Pancreas (tissue), 10 donors: ENCODE measurements around the gene TNS3. TPM values are rescaled to one million over a fixed set of nuclear protein-coding genes. Genes with fewer than 3 reads are reported as not detected.

ENCODE experiments used
- ATAC-seq, 4 donors: fragments of 200-7000 bp; cut with Tn5 transposase; one replicate each; pipeline versions ENCODE4 v1.8.0 to v1.9.1; 2020; ENCODE audit warnings: mild to moderate bottlenecking in 4 of 4, moderate library complexity in 4 of 4
- DNase-seq, 6 donors: peaks; one replicate each; pipeline ENCODE4 v3.0.0-alpha.2; 2020
- FAIRE-seq: peaks from 2 replicates; lab custom pipeline; 2012; peaks lifted over from hg19 to GRCh38; lab: Jason Lieb, UNC
- H3K27ac ChIP-seq, 4 donors: fragments of 200-600 bp; sonication (generic); 1 replicate in 3 of 4; 2 replicates in 1 of 4; pipeline versions ENCODE4 v1.5.0 to v1.8.0; 2020
- H3K27me3 ChIP-seq, 4 donors: fragments of 200-600 bp; one replicate each; pipeline ENCODE4 v1.8.0; 2021
- H3K36me3 ChIP-seq, 3 donors: fragments of 200-600 bp; sonication (generic) in 1 of 3; one replicate each; pipeline versions ENCODE4 v1.5.0 to v1.8.0; 2020 to 2021
- H3K4me1 ChIP-seq, 3 donors: fragments of 200-600 bp; one replicate each; pipeline ENCODE4 v1.8.0; 2021
- H3K4me3 ChIP-seq, 4 donors: fragments of 200-600 bp; sonication (generic) in 2 of 4; one replicate each; pipeline versions ENCODE4 v1.5.0 to v1.8.0; 2020 to 2021
- H3K9me3 ChIP-seq, 4 donors: fragments of 200-600 bp; one replicate each; pipeline ENCODE4 v1.8.0; 2021
- WGBS, 2 donors: extraction: QIAGEN DNeasy Blood & Tissue Kit; methylation state at CpG; one replicate each; pipeline ENCODE4 v1.1.7; 2013; 5-methylcytosine and 5-hydroxymethylcytosine counted together
- intact Hi-C, 3 donors: fragments of 100-400 bp; cut with DNase I; formaldehyde crosslinking; loops; one replicate each; pipeline versions ENCODE4 v1.11.1 to v1.14.2; 2022
- polyA plus RNA-seq, 2 donors: library from polyadenylated mRNA; stranded (reverse); fragments of 200-250 nt; gene quantifications; one replicate each; pipeline ENCODE4 v1.2.3, GENCODE V29; 2013
- total RNA-seq, 6 donors: library from RNA; stranded (reverse); fragmentation: NEBNext Ultra II Directional in 4 of 6; extraction: Animal tissue kit (Norgen Biotek cat#: 25700) in 4 of 6; gene quantifications; one replicate each; pipeline versions ENCODE4 v1.2.1 to v1.2.4, GENCODE V29; 2021 to 2023
- TF ChIP-seq, protein P1 (sequence below), 4 donors: fragments of 200-600 bp; sonication (generic) in 3 of 4; IDR thresholded peaks; one replicate each; pipeline versions ENCODE4 v1.5.0 to v1.8.0; 2021; ENCODE audit warnings: antibody characterized with exemption in 4 of 4
- donor health status: healthy with polysubstance abuse.
- donor health status: DM: no; HTN: no; CAD: no; lungs with moderate emphysema.
- donor health status: DM: no; HTN: no; CAD: no.
- donor health status: control.
- donor health status: control.
- donor health status: Bipolar disorder and iron deficiency.
- donor health status: DM: yes; HTN: yes; CAD: no.
- donor health status: DM: no; HTN: no; CAD: no.
- donor health status: DM: no; HTN: no; CAD: no.
- donor health status: DM: yes; HTN: yes; CAD: no.

TNS3 gene
- total and polyA plus RNA-seq, 8 donors, result 28.0 to 125 (median 91.2) TPM

DNA sequence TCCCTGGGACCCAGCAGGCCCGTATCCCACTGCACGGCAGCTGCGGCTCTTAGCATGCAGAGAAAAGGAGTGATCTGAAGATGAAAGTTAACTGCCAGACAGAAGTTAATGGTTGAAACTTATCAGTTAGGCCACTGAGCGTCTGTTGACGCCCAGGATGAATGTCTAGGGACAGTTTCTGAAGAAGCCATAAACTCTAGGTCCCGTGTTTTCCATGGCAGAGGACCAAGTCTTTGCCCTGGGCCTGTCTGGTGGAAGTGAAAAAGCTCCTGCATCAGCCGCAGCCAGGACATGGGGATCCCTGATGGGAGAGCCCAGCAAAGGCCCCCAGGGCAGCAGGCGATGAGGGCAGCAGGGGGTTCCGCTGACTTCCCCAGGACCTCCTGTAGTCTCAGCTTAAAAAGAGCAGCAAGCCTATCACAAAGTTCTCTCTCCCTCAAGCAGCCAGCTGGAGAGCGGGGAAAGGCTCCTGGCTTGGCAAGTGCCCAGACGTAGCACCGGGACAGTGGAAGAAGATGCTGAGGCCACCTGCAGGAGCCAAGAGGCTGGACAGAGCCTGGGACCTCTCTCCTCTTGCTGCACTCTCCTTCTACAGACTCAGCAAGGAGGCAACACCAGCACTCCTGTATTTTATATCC lies 79.6 kb downstream of the TNS3 start:
- peak overlapping the region in 1 of 4 donors; percentile 22 for H3K27ac ChIP-seq
- DNase-seq (no peak), ATAC-seq (no peak), FAIRE-seq (no peak)
- TF ChIP-seq, protein P1, sequence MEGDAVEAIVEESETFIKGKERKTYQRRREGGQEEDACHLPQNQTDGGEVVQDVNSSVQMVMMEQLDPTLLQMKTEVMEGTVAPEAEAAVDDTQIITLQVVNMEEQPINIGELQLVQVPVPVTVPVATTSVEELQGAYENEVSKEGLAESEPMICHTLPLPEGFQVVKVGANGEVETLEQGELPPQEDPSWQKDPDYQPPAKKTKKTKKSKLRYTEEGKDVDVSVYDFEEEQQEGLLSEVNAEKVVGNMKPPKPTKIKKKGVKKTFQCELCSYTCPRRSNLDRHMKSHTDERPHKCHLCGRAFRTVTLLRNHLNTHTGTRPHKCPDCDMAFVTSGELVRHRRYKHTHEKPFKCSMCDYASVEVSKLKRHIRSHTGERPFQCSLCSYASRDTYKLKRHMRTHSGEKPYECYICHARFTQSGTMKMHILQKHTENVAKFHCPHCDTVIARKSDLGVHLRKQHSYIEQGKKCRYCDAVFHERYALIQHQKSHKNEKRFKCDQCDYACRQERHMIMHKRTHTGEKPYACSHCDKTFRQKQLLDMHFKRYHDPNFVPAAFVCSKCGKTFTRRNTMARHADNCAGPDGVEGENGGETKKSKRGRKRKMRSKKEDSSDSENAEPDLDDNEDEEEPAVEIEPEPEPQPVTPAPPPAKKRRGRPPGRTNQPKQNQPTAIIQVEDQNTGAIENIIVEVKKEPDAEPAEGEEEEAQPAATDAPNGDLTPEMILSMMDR (IDR thresholded peaks at IDR 0.05), result no peak
- H3K36me3 ChIP-seq, result no peaks in the 10 kb centered on the region
- peaks cover 27 to 49% (median 28%) of the 10 kb centered on the region in 3 donors for H3K4me1 ChIP-seq
- H3K4me3 ChIP-seq, result no peak overlapping the region
- no peaks in the 10 kb centered on the region for H3K27me3 ChIP-seq
- intact Hi-C loops, result no loop called here
- 76 to 86% methylated on average over 11 to 12 of the region's 12 CpGs for WGBS, 2 donors
- H3K9me3 ChIP-seq, result no peaks in the 10 kb centered on the region

DNA sequence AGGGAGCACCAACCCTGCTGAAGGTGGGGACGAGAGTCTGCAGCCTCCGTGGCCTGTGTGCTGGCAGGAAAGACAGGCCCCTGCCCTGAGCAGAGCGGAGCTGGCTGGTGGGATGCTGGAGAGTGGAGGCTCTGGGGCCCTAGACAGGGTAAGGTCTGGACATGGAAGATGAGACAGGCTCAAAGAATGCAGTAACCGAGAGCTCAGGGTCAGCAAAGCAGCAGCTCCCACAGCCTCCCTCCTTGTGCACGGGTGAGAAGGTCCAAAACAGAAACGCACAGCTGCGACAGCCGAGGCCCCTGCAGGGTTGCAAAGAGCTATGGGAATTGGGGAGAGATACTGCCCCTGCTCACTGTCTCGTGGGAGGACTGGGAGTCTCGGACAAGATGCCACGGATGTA lies 80.5 kb downstream of the TNS3 start:
- FAIRE-seq, result no peak
- Histone ChIP-seq H3K27ac (no peak overlapping the region), H3K9me3 (no peaks in the 10 kb centered on the region), H3K4me1 (peaks cover 18 to 51% (median 27%) of the 10 kb centered on the region in 3 donors), H3K36me3 (no peaks in the 10 kb centered on the region), H3K27me3 (no peaks in the 10 kb centered on the region), H3K4me3 (no peak overlapping the region)
- intact Hi-C loops, result no loop called here
- peak in 1 of 6 donors; percentile 54 for DNase-seq
- TF ChIP-seq, protein P1 (IDR thresholded peaks at IDR 0.05), result no peak
- WGBS, 2 donors, result 88 to 90% methylated on average over 11 of the region's 11 CpGs
- ATAC-seq, result peak in 1 of 4 donors; percentile 4

DNA sequence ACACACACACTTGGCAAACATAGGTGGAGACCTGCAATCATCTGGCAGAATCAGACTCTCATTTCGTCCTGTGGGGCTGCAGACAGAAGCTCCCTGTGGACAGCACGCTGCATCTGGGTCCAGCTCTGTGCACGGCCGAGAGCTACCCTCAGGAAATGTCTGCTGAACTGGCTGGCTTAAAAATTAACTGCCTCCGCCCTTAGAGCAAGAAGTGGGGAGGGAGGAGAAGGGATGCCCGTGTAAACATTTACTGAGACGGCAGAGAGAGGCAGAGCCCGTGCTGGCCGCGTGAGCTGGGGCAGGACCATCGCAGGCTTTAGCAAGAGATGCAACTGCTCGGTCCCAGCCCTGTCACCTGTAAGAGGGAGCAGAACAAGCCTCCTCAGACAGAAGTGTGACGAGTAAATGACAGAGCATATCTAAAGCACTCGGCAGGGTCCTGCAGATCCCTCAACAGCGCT lies 81.8 kb downstream of the TNS3 start:
- no peaks in the 10 kb centered on the region for H3K9me3 ChIP-seq
- H3K27me3 ChIP-seq, result no peaks in the 10 kb centered on the region
- no peak overlapping the region for H3K4me3 ChIP-seq
- no peaks in the 10 kb centered on the region for H3K36me3 ChIP-seq
- DNase-seq (peak in 5 of 6 donors; percentile 48 to 70 (median 53)), FAIRE-seq (no peak), ATAC-seq (peak; percentile 72 to 81 (median 78))
- intact Hi-C loops, result no loop called here
- H3K4me1 ChIP-seq, result peaks cover 17 to 47% (median 24%) of the 10 kb centered on the region in 3 donors
- TF ChIP-seq, protein P1 (IDR thresholded peaks at IDR 0.05), result no peak
- 14 to 15% methylated on average over 15 of the region's 15 CpGs for WGBS, 2 donors
- H3K27ac ChIP-seq, result peak overlapping the region in 3 of 4 donors; percentile 16 to 58 (median 37)

DNA sequence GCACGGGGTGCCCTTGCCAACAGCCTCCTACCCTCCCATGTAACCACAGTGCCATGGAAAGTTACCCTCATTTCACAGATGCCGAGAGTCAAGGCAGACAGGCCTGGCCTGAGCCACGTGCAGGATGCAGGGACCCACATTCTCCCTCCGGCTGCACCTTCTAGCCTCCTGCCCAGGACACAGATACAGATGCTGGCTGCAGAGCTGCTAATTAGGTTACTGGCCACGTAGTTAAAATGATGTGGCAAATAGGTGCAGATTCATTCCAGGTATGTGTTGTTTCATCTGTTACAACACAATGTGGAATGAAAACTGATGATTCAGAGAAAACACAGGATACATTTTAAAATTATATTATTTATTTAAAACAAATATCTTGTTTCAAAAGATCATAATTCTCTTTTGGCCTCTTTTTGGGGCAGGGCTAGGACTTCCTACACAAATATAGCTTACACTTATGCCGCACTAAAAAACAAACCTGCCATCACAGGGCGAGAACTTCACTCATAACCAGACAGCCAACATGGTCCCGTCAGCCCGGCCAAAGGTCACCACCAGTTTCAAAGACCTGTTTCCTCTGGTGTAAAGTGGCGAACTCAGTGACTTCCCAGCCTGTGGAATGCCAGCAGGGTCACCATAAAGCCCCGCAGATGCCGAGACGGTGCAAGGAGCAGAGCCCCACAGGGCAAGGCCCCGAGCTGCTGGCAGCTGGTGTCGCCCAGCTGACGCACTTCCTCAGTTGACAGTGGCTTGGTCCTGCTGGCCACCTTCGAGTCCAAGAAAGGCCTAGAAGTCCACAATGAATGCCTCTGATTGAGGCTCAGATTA lies 83.5 kb downstream of the TNS3 start:
- Histone ChIP-seq H3K36me3 (no peaks in the 10 kb centered on the region), H3K4me3 (no peak overlapping the region), H3K9me3 (no peaks in the 10 kb centered on the region), H3K27ac (peak overlapping the region in 2 of 4 donors; percentile 60 to 65), H3K27me3 (no peaks in the 10 kb centered on the region), H3K4me1 (peaks cover 17 to 57% (median 24%) of the 10 kb centered on the region in 3 donors)
- ATAC-seq (peak; percentile 5 to 28 (median 16)), DNase-seq (peak in 1 of 6 donors; percentile 60), FAIRE-seq (no peak)
- 45 to 49% methylated on average over 17 of the region's 17 CpGs for WGBS, 2 donors
- intact Hi-C loops, result no loop called here
- TF ChIP-seq, protein P1 (IDR thresholded peaks at IDR 0.05), result no peak
